ENCODE data around the gene IL22RA1.

IL22RA1 gene

DNA sequence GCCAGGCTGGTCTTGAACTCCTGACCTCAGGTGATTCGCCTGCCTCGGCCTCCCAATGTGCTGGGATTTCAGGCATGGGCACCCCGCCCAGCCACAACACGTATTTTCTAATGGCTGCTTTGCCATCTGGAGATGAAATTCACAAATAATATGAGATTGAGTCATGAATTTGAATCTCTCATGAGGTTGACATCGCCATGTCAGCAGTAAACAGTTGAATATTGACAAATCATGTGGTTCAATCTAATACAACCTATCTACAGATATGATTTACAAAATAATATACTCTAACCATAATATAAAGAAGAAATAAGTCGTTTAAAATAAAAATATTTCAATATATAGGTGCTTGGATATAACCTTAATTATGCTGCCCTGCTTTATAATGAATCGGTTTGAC lies 73.1 kb downstream of the IL22RA1 start:
- DNase-seq = no peak
